CD14-positive monocyte (primary cell): ENCODE results near the gene EFCAB12. TPM values are rescaled to one million over a fixed set of nuclear protein-coding genes. Genes with fewer than 3 reads are reported as not detected.

ENCODE experiments used
- DNase-seq, 3 donors: peaks; one replicate each; pipeline ENCODE4 v3.0.0-alpha.2; 2011 to 2022
- H2AFZ ChIP-seq: 2 replicates; pipeline ENCODE4 v1.6.0; 2012; ENCODE audit warnings: mild to moderate bottlenecking, low read depth, low read length, inconsistent platforms; ENCODE audit not compliant: insufficient read depth, poor library complexity, severe bottlenecking
- H3K27ac ChIP-seq, 2 donors: 1 replicate in 1 of 2; 2 replicates in 1 of 2; pipeline ENCODE4 v1.5.1; 2012 to 2013; ENCODE audit warnings: low read length in 2 of 2, control low read depth in 1 of 2, inconsistent platforms in 1 of 2, low read depth in 1 of 2, mild to moderate bottlenecking in 1 of 2
- H3K27me3 ChIP-seq, 2 donors: one replicate each; pipeline versions ENCODE4 v1.6.0 to v1.6.1; 2011 to 2013; ENCODE audit warnings: low read length in 2 of 2; ENCODE audit not compliant: control insufficient read depth in 2 of 2, insufficient read depth in 2 of 2
- H3K36me3 ChIP-seq, 2 donors: replicated peaks in 1 of 2; 1 replicate in 1 of 2; 2 replicates in 1 of 2; pipeline versions ENCODE4 v1.5.1 to v1.6.1; 2012 to 2013; ENCODE audit warnings: low read length in 2 of 2, control low read depth in 1 of 2, inconsistent platforms in 1 of 2, mild to moderate bottlenecking in 1 of 2; ENCODE audit not compliant: insufficient read depth in 2 of 2, control insufficient read depth in 1 of 2
- H3K4me1 ChIP-seq, 2 donors: 1 replicate in 1 of 2; 2 replicates in 1 of 2; pipeline versions ENCODE4 v1.5.1 to v1.6.1; 2012 to 2013; ENCODE audit warnings: low read length in 2 of 2, control low read depth in 1 of 2, inconsistent platforms in 1 of 2, mild to moderate bottlenecking in 1 of 2, moderate library complexity in 1 of 2; ENCODE audit not compliant: insufficient read depth in 2 of 2, control insufficient read depth in 1 of 2
- H3K4me2 ChIP-seq: replicated peaks from 2 replicates; pipeline ENCODE3; 2012; ENCODE audit warnings: low read length, moderate library complexity, mild to moderate bottlenecking; ENCODE audit not compliant: poor library complexity, severe bottlenecking; ENCODE audit errors: extremely low read depth
- H3K4me3 ChIP-seq, 3 experiments: fragments of 200-600 bp in 1 of 3; sonication (generic) in 1 of 3; replicated peaks in 1 of 3; 1 replicate in 2 of 3; 2 replicates in 1 of 3; pipeline ENCODE4 v1.5.1; 2011 to 2013; ENCODE audit warnings: low read length in 3 of 3, mild to moderate bottlenecking in 3 of 3, control low read depth in 2 of 3, low read depth in 2 of 3, inconsistent platforms in 1 of 3, moderate library complexity in 1 of 3
- H3K79me2 ChIP-seq: 2 replicates; pipeline ENCODE4 v1.6.0; 2012; ENCODE audit warnings: mild to moderate bottlenecking, control low read depth, inconsistent platforms, low read length, moderate library complexity; ENCODE audit not compliant: insufficient read depth
- H3K9ac ChIP-seq: 2 replicates; pipeline ENCODE4 v1.6.0; 2017; ENCODE audit warnings: low read length, mild to moderate bottlenecking; ENCODE audit not compliant: insufficient read depth, poor library complexity, severe bottlenecking
- H3K9me3 ChIP-seq, 2 donors: replicated peaks in 1 of 2; 1 replicate in 1 of 2; 2 replicates in 1 of 2; pipeline versions ENCODE4 v1.5.1 to v1.6.1; 2012 to 2013; ENCODE audit warnings: low read length in 2 of 2, control low read depth in 1 of 2; ENCODE audit not compliant: control insufficient read depth in 1 of 2, insufficient read depth in 1 of 2
- H4K20me1 ChIP-seq: 2 replicates; pipeline ENCODE4 v1.6.0; 2012; ENCODE audit warnings: mild to moderate bottlenecking, low read length, control low read depth, moderate library complexity; ENCODE audit not compliant: insufficient read depth
- H3K27ac Mint-ChIP-seq, 7 donors: one replicate each; pipeline ENCODE4 v1.8.0; 2020; ENCODE audit warnings: mild to moderate bottlenecking in 7 of 7, mixed read lengths in 7 of 7, moderate library complexity in 6 of 7, inconsistent platforms in 2 of 7
- H3K27me3 Mint-ChIP-seq, 3 donors: one replicate each; pipeline ENCODE4 v1.8.0; 2021 to 2022; ENCODE audit warnings: low read depth in 3 of 3, mild to moderate bottlenecking in 3 of 3, mixed read lengths in 3 of 3, moderate library complexity in 3 of 3, inconsistent platforms in 1 of 3
- H3K36me3 Mint-ChIP-seq, 2 donors: one replicate each; pipeline ENCODE4 v1.8.0; 2020; ENCODE audit warnings: mixed read lengths in 2 of 2, inconsistent platforms in 1 of 2, mild to moderate bottlenecking in 1 of 2
- H3K4me1 Mint-ChIP-seq: one replicate; pipeline ENCODE4 v1.8.0; 2020; ENCODE audit warnings: mild to moderate bottlenecking, mixed read lengths
- H3K4me3 Mint-ChIP-seq, 2 donors: one replicate each; pipeline ENCODE4 v1.8.0; 2020; ENCODE audit warnings: mild to moderate bottlenecking in 2 of 2, mixed read lengths in 2 of 2, moderate library complexity in 1 of 2
- H3K9me3 Mint-ChIP-seq, 7 donors: one replicate each; pipeline ENCODE4 v1.8.0; 2020 to 2022; ENCODE audit warnings: mixed read lengths in 7 of 7, mild to moderate bottlenecking in 6 of 7, moderate library complexity in 6 of 7, inconsistent platforms in 2 of 7
- CTCF ChIP-seq: fragments of 200-600 bp; IDR thresholded peaks from one replicate; pipeline ENCODE4 v1.8.0; 2022; ENCODE audit warnings: antibody characterized with exemption, mild to moderate bottlenecking
- WGBS: methylation state at CpG from one replicate; pipeline ENCODE4 v1.1.5; 2013; ENCODE audit warnings: missing lambda C conversion rate; ENCODE audit not compliant: insufficient coverage; 5-methylcytosine and 5-hydroxymethylcytosine counted together
- intact Hi-C, 2 donors: fragments of 100-400 bp; cut with micrococcal nuclease; formaldehyde crosslinking; loops; one replicate each; pipeline versions ENCODE4 v1.15.0 to v1.15.1; 2023
- polyA plus RNA-seq, 3 donors: library from polyadenylated mRNA; depleted of rRNA in 1 of 3; unstranded in 2 of 3; stranded (reverse) in 1 of 3; fragments of 300-500 nt in 2 of 3; fragments of >200 nt in 1 of 3; fragmentation: Illumina TruSeq in 2 of 3; gene quantifications; 1 replicate in 2 of 3; 2 replicates in 1 of 3; pipeline ENCODE4 v1.2.3, GENCODE V29; 2012 to 2021

The EFCAB12 gene
- polyA plus RNA-seq, 3 donors: 0.35 TPM; not detected in 2

- DNase-seq: no peak
- Histone ChIP-seq H3K4me3 (no peak overlapping the region), H2AFZ (no peak overlapping the region), H3K9ac (no peak overlapping the region), H3K9me3 (no peaks in the 10 kb centered on the region), H3K36me3 (no peaks in the 10 kb centered on the region), H3K79me2 (no peaks in the 10 kb centered on the region), H3K27me3 (no peaks in the 10 kb centered on the region), H4K20me1 (no peaks in the 10 kb centered on the region), H3K4me1 (no peaks in the 10 kb centered on the region), H3K27ac (no peak overlapping the region), H3K4me2 (no peak overlapping the region)
- no peaks in the 10 kb centered on the region for H3K36me3 Mint-ChIP-seq
- no peaks in the 10 kb centered on the region for H3K4me1 Mint-ChIP-seq
- H3K27me3 Mint-ChIP-seq: peaks cover 0 to 3% (median 0%) of the 10 kb centered on the region in 3 donors
- peaks cover 0 to 2% (median 0%) of the 10 kb centered on the region in 7 donors for H3K9me3 Mint-ChIP-seq
- 100% methylated on average over 2 of the region's 6 CpGs for WGBS
- no peak overlapping the region for H3K27ac Mint-ChIP-seq
- TF ChIP-seq CTCF: no peak
- intact Hi-C loops: no loop called here
- no peak overlapping the region for H3K4me3 Mint-ChIP-seq
Observed at GRCh38 chr3:129415830-129416229, 12.6 kb downstream of the EFCAB12 start.

GRCh38 chr3:129415378-129415777 is 13.1 kb downstream of the EFCAB12 start:
- H3K4me2 ChIP-seq: no peak overlapping the region
- Mint-ChIP-seq H3K9me3 (peaks cover 0 to 2% (median 0%) of the 10 kb centered on the region in 7 donors), H3K27ac (no peak overlapping the region), H3K27me3 (peaks cover 0 to 3% (median 0%) of the 10 kb centered on the region in 3 donors), H3K36me3 (no peaks in the 10 kb centered on the region), H3K4me1 (no peaks in the 10 kb centered on the region), H3K4me3 (no peak overlapping the region)
- 61% methylated on average over 2 of the region's 3 CpGs for WGBS
- no peak overlapping the region for H3K27ac ChIP-seq
- no peak overlapping the region for H3K4me3 ChIP-seq
- H3K9ac ChIP-seq: no peak overlapping the region
- no peaks in the 10 kb centered on the region for H3K36me3 ChIP-seq
- no peaks in the 10 kb centered on the region for H3K27me3 ChIP-seq
- intact Hi-C loops: no loop called here
- no peaks in the 10 kb centered on the region for H3K9me3 ChIP-seq
- TF ChIP-seq CTCF: no peak
- H3K79me2 ChIP-seq: no peaks in the 10 kb centered on the region
- no peaks in the 10 kb centered on the region for H3K4me1 ChIP-seq
- H2AFZ ChIP-seq: no peak overlapping the region
- no peak for DNase-seq
- H4K20me1 ChIP-seq: no peaks in the 10 kb centered on the region
